ENCODE measurements around the gene SIM2. TPM values are rescaled to one million over a fixed set of nuclear protein-coding genes. Genes with fewer than 3 reads are reported as not detected.

Gene SIM2
- total and polyA plus RNA-seq, 2 donors (not counting 1 experiment from before 2014, with no cell fraction given), result not detected

DNA sequence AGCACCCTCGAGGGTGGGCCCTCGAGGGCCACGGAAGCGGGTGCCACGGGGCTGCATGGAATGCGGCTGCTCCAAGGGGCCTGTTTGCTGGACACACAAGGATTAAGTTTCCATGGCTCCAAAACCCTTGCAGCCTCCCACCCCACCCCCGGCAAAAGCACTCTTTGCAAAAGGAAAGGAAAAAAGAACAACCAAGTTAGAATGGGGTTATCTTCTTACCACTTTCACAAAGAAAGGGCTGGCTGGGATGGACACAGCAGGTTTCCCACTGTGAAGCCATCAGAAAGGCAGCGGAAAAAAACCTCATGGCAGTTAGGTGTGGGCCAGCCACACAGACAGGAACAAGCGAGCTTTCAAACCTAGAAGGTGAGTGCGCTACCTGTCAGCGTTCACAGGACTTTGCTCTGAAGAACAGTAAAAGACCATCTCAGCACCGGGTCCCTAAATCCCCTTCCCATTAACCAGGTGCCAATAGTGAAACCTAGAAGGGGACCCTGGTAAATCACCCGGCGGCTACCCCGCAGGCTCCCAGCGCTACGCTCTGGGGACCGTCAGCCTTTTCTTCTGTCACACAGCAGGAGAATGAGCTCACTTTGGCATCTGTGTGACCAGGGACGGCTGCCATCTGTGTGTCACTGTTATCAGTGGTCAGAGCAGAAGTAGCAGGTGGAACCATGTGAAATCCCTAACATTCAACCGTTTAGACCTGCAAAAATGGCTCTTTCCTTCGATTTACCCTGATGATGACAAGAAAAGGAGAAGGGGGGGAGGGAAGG lies 93.0 kb downstream of the SIM2 start:
- no peaks in the 10 kb centered on the region for H3K27me3 Mint-ChIP-seq
- Histone ChIP-seq H3K9ac (ENCODE audit: low read length) (no peak overlapping the region), H3K36me3 (replicated peaks in 1 of 2; ENCODE audit: control extremely low read depth in 1 of 2, control insufficient read depth in 1 of 2, extremely low read depth in 1 of 2, insufficient read depth in 2 of 2, low read length in 1 of 2) (no peaks in the 10 kb centered on the region), H3K27me3 (replicated peaks in 1 of 4; ENCODE audit: control extremely low read depth in 1 of 4, control insufficient read depth in 3 of 4, insufficient read depth in 4 of 4, low read length in 3 of 4) (no peaks in the 10 kb centered on the region), H2AFZ (ENCODE audit: insufficient read depth, low read depth, low read length, poor library complexity, severe bottlenecking) (no peak overlapping the region), H3K9me3 (ENCODE audit: control extremely low read depth in 1 of 3, control insufficient read depth in 2 of 3, insufficient read depth in 1 of 3, low read length in 2 of 3) (peaks cover 0 to 10% (median 9%) of the 10 kb centered on the region in 3 donors), H3K79me2 (ENCODE audit: control insufficient read depth, insufficient read depth, low read length) (no peaks in the 10 kb centered on the region), H3K4me1 (ENCODE audit: control insufficient read depth in 2 of 2, insufficient read depth in 2 of 2, low read length in 2 of 2) (no peaks in the 10 kb centered on the region), H4K20me1 (ENCODE audit: control insufficient read depth, insufficient read depth, low read length, poor library complexity, severe bottlenecking) (no peaks in the 10 kb centered on the region), H3K4me2 (replicated peaks; ENCODE audit: low read depth, low read length, poor library complexity, severe bottlenecking) (no peak overlapping the region), H3K4me3 (ENCODE audit: control extremely low read depth in 1 of 5, extremely low read depth in 1 of 5, insufficient read depth in 1 of 5, low read depth in 2 of 5, low read length in 4 of 5) (no peak overlapping the region), H3K27ac (ENCODE audit: low read length in 2 of 2) (no peak overlapping the region)
- TF ChIP-seq EZH2 (IDR thresholded peaks at IDR 0.05; ENCODE audit: borderline replicate concordance, insufficient read depth, low read depth, low read length, poor library complexity, severe bottlenecking), result no peak
- TF ChIP-seq, protein P1, sequence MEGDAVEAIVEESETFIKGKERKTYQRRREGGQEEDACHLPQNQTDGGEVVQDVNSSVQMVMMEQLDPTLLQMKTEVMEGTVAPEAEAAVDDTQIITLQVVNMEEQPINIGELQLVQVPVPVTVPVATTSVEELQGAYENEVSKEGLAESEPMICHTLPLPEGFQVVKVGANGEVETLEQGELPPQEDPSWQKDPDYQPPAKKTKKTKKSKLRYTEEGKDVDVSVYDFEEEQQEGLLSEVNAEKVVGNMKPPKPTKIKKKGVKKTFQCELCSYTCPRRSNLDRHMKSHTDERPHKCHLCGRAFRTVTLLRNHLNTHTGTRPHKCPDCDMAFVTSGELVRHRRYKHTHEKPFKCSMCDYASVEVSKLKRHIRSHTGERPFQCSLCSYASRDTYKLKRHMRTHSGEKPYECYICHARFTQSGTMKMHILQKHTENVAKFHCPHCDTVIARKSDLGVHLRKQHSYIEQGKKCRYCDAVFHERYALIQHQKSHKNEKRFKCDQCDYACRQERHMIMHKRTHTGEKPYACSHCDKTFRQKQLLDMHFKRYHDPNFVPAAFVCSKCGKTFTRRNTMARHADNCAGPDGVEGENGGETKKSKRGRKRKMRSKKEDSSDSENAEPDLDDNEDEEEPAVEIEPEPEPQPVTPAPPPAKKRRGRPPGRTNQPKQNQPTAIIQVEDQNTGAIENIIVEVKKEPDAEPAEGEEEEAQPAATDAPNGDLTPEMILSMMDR (IDR thresholded peaks at IDR 0.05), result no peak
- ATAC-seq (ENCODE audit: low read depth) (no peak), DNase-seq (no peak)
- POLR2A ChIA-PET, result no interaction called here
- H3K4me3 Mint-ChIP-seq, result no peak overlapping the region
- no peaks in the 10 kb centered on the region for H3K4me1 Mint-ChIP-seq
- intact Hi-C loops (cut with micrococcal nuclease), result no loop called here
- H3K9me3 Mint-ChIP-seq (ENCODE audit: insufficient read depth), result peaks cover 4% of the 10 kb centered on the region
- WGBS (ENCODE audit: insufficient coverage), result 97% methylated on average over 19 of the region's 21 CpGs
- CTCF ChIA-PET, result no interaction called here
- no peak overlapping the region for H3K27ac Mint-ChIP-seq

DNA sequence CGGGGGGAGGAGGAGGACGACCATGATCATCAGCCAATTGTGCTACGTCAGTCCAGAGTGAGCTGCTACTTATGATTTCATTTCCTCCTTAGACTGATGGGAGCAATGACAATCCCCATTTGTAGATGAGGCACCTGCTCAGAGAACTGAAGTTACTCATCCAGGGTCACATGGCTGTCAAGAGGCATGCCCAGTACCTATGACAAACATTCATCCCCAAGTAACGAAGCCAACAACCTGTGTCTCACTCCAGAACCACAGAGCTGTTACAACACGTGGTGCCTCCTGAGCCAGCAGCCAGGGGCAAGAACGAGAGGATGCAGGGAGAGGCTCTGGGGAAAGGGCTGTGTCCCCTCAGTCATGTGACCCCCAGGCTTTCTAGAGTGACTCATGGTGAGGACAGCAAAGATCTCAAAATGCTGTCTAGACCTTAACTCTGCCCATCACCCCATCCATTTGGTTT lies 93.6 kb downstream of the SIM2 start:
- Mint-ChIP-seq H3K4me1 (no peaks in the 10 kb centered on the region), H3K27ac (no peak overlapping the region), H3K4me3 (no peak overlapping the region), H3K27me3 (no peaks in the 10 kb centered on the region), H3K9me3 (ENCODE audit: insufficient read depth) (peaks cover 6% of the 10 kb centered on the region)
- no peak overlapping the region for H3K4me2 ChIP-seq (replicated peaks; ENCODE audit: low read depth, low read length, poor library complexity, severe bottlenecking)
- no peak overlapping the region for H3K9ac ChIP-seq (ENCODE audit: low read length)
- no peaks in the 10 kb centered on the region for H3K27me3 ChIP-seq (replicated peaks in 1 of 4; ENCODE audit: control extremely low read depth in 1 of 4, control insufficient read depth in 3 of 4, insufficient read depth in 4 of 4, low read length in 3 of 4)
- no peak overlapping the region for H2AFZ ChIP-seq (ENCODE audit: insufficient read depth, low read depth, low read length, poor library complexity, severe bottlenecking)
- H3K27ac ChIP-seq (ENCODE audit: low read length in 2 of 2), result no peak overlapping the region
- no peak overlapping the region for H3K4me3 ChIP-seq (ENCODE audit: control extremely low read depth in 1 of 5, extremely low read depth in 1 of 5, insufficient read depth in 1 of 5, low read depth in 2 of 5, low read length in 4 of 5)
- no peak for TF ChIP-seq EZH2 (IDR thresholded peaks at IDR 0.05; ENCODE audit: borderline replicate concordance, insufficient read depth, low read depth, low read length, poor library complexity, severe bottlenecking)
- TF ChIP-seq, protein P1 (IDR thresholded peaks at IDR 0.05), result no peak
- intact Hi-C loops (cut with micrococcal nuclease), result no loop called here
- WGBS (ENCODE audit: insufficient coverage), result 87% methylated on average over 5 of the region's 6 CpGs
- ATAC-seq (ENCODE audit: low read depth) (no peak), DNase-seq (no peak)
- H4K20me1 ChIP-seq (ENCODE audit: control insufficient read depth, insufficient read depth, low read length, poor library complexity, severe bottlenecking), result no peaks in the 10 kb centered on the region
- H3K9me3 ChIP-seq (ENCODE audit: control extremely low read depth in 1 of 3, control insufficient read depth in 2 of 3, insufficient read depth in 1 of 3, low read length in 2 of 3), result peaks cover 1 to 13% (median 10%) of the 10 kb centered on the region in 3 donors
- H3K79me2 ChIP-seq (ENCODE audit: control insufficient read depth, insufficient read depth, low read length), result no peaks in the 10 kb centered on the region
- CTCF ChIA-PET, result no interaction called here
- H3K4me1 ChIP-seq (ENCODE audit: control insufficient read depth in 2 of 2, insufficient read depth in 2 of 2, low read length in 2 of 2), result no peaks in the 10 kb centered on the region
- POLR2A ChIA-PET, result no interaction called here
- no peaks in the 10 kb centered on the region for H3K36me3 ChIP-seq (replicated peaks in 1 of 2; ENCODE audit: control extremely low read depth in 1 of 2, control insufficient read depth in 1 of 2, extremely low read depth in 1 of 2, insufficient read depth in 2 of 2, low read length in 1 of 2)

All from B cell (primary cell).